ENCODE data around the gene CAND1.

The CAND1 gene

DNA sequence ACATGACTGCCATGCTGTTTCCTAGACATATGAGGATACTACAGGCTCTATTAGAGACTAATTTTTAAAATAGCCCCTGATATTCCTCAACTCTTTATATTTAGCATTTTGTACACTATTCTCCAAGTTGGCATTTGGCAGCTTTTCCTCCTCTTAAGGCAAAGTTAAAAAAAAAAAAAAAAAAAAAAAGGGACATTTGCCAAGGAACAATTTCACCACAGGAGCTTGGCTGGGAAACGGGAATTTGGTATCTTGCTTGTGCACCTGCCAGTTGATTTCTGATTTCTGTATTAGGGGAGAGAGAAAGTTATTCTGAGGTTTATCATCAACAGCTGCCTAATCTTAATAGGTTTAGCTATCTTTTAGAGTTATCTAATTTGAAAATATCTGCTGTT lies 87.2 kb downstream of the CAND1 start:
- Histone ChIP-seq H3K4me3 (ENCODE audit: low read depth, low read length) (no peak overlapping the region), H3K27me3 (ENCODE audit: insufficient read depth, low read length) (no peaks in the 10 kb centered on the region), H2AFZ (ENCODE audit: low read length, unreplicated experiment) (no peak overlapping the region), H3K36me3 (ENCODE audit: insufficient read depth, low read length) (no peaks in the 10 kb centered on the region), H3K27ac (ENCODE audit: low read depth, low read length) (no peak overlapping the region), H3K79me2 (ENCODE audit: control insufficient read depth, insufficient read depth, low read length, unreplicated experiment) (no peaks in the 10 kb centered on the region), H3K4me1 (ENCODE audit: control insufficient read depth, insufficient read depth, low read length, unreplicated experiment) (peaks cover 24% of the 10 kb centered on the region)

DNA sequence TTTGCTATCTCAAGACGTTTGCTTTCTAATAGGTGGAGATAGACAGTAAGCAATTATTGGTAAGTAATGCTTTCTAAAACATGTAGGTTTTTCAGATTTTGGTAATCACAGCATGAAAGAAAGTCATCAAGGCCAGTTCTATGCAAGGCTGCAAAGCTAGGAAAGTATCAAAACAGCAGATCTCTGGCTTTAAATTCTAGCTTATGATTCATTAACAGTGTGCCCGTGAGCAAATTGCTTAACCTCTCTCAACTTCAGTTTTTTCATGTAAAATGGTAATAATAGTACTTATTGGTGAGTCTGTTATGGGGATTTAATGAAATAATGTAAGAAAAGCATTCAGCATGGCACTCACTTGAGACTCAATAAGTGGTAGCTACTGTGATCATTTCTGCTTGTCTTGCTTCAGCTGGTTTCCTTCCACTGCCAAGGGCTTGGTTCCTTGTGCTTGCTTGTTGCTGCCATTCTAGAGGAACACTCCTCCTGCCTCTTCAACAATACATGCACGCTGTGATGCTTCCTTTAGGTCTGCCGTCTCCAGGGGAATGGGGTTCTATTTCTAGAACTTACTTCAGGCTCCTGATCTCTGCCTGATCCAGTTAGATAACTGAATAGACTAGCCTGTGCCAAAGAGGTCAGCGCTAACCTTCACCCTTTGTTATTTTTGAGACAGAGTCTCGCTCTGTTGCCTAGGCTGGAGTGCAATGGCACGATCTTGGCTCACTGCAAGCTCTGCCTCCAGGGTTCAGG lies 88.4 kb downstream of the CAND1 start:
- Histone ChIP-seq H3K27me3 (ENCODE audit: insufficient read depth, low read length) (no peaks in the 10 kb centered on the region), H3K4me1 (ENCODE audit: control insufficient read depth, insufficient read depth, low read length, unreplicated experiment) (peaks cover 24% of the 10 kb centered on the region), H3K27ac (ENCODE audit: low read depth, low read length) (no peak overlapping the region), H3K79me2 (ENCODE audit: control insufficient read depth, insufficient read depth, low read length, unreplicated experiment) (no peaks in the 10 kb centered on the region), H3K4me3 (ENCODE audit: low read depth, low read length) (no peak overlapping the region), H3K36me3 (ENCODE audit: insufficient read depth, low read length) (no peaks in the 10 kb centered on the region), H2AFZ (ENCODE audit: low read length, unreplicated experiment) (no peak overlapping the region)

DNA sequence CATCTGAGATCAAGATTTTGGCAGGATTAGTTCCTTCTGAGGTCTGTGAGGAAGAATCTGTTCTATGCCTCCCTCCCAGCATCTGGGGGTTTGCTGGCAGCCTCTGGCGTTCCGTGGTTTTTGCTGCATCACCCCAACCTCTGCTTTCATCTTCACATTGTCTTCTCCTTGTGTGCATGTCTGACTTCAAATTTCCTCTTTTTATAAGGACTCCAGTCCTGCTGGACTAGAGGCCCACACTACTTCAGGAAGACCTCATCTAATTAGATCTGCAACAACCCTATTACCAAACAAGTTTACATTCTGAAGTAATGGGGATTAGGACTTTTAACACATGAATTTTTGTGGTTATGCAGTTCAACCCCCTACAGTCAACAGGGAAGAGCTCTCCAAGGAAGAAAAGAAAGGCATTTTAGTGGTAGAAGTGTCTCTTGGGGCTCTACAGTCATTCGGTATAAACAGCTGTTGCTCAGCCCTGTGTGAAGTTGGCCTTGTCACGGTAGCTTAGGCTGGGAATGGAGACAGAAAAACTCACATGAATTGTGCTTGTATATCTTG lies 89.7 kb downstream of the CAND1 start:
- H3K4me1 ChIP-seq (ENCODE audit: control insufficient read depth, insufficient read depth, low read length, unreplicated experiment) = peaks cover 24% of the 10 kb centered on the region
- no peaks in the 10 kb centered on the region for H3K79me2 ChIP-seq (ENCODE audit: control insufficient read depth, insufficient read depth, low read length, unreplicated experiment)
- no peak overlapping the region for H2AFZ ChIP-seq (ENCODE audit: low read length, unreplicated experiment)
- H3K36me3 ChIP-seq (ENCODE audit: insufficient read depth, low read length) = no peaks in the 10 kb centered on the region
- H3K4me3 ChIP-seq (ENCODE audit: low read depth, low read length) = no peak overlapping the region
- no peaks in the 10 kb centered on the region for H3K27me3 ChIP-seq (ENCODE audit: insufficient read depth, low read length)
- no peak overlapping the region for H3K27ac ChIP-seq (ENCODE audit: low read depth, low read length)

DNA sequence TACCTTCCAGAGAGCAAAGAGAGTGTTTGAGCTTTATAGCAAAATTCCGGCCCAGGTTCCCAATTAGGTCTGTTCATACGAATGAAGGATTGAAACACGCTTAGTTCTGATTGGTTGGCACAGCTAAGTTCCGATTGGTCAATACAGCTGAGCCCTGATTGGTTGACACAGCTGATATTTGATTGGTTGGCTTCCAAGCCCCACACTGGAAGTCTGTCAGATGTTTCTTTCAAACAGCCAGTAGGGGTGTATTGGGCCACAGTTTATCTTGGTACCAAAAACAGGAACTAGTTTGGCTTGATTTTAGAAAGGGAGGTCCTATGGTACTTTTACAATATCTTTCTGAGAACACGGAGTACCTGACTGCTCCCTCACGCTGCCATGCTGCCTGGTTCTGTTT lies 93.4 kb downstream of the CAND1 start:
- no peaks in the 10 kb centered on the region for H3K27me3 ChIP-seq (ENCODE audit: insufficient read depth, low read length)
- no peak overlapping the region for H3K27ac ChIP-seq (ENCODE audit: low read depth, low read length)
- no peak overlapping the region for H3K4me3 ChIP-seq (ENCODE audit: low read depth, low read length)
- peaks cover 9% of the 10 kb centered on the region for H3K4me1 ChIP-seq (ENCODE audit: control insufficient read depth, insufficient read depth, low read length, unreplicated experiment)
- no peak overlapping the region for H2AFZ ChIP-seq (ENCODE audit: low read length, unreplicated experiment)
- H3K36me3 ChIP-seq (ENCODE audit: insufficient read depth, low read length) = no peaks in the 10 kb centered on the region
- no peaks in the 10 kb centered on the region for H3K79me2 ChIP-seq (ENCODE audit: control insufficient read depth, insufficient read depth, low read length, unreplicated experiment)

DNA sequence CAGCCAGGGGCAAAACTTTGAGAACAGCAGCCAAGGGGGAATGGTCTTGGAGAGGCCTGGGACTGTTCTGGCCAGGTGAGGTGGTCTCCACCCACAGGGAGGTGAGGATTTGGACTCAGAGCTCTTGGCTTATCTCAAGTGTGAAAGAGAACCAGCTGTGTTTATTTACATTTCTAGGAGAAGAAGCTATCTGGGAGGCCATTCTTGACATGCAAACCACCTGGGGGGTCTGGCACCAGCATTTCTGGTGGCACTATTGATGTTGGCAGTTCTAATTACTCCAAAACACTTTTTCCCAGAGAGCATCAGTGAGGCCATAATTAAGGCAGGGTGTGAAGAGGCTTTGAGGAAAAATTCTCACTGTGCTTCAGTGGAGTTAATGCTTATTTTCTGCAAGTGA lies 95.1 kb downstream of the CAND1 start:
- Histone ChIP-seq H3K27ac (ENCODE audit: low read depth, low read length) (no peak overlapping the region), H3K27me3 (ENCODE audit: insufficient read depth, low read length) (no peaks in the 10 kb centered on the region), H2AFZ (ENCODE audit: low read length, unreplicated experiment) (no peak overlapping the region), H3K4me3 (ENCODE audit: low read depth, low read length) (no peak overlapping the region), H3K36me3 (ENCODE audit: insufficient read depth, low read length) (no peaks in the 10 kb centered on the region), H3K4me1 (ENCODE audit: control insufficient read depth, insufficient read depth, low read length, unreplicated experiment) (peaks cover 4% of the 10 kb centered on the region), H3K79me2 (ENCODE audit: control insufficient read depth, insufficient read depth, low read length, unreplicated experiment) (no peaks in the 10 kb centered on the region)

DNA sequence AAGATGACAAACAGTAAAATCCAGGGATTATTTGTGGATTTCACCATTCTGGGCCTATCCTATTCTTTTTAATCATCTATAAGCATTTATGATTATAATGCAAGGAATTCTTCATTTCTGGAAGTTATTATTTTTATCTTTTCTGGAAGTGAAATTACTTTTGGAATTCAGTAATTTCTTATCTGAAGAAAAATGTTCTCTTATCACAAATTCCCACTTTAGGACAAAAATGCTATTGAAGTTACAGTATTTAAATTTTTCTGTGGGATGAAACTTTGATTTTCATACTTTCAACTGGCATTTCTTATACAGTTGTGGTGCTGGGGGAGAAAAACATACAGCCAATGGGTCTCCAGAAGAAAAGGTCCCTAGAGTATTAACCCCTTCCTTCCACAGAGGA lies 96.0 kb downstream of the CAND1 start:
- Histone ChIP-seq H3K4me3 (ENCODE audit: low read depth, low read length) (no peak overlapping the region), H3K27ac (ENCODE audit: low read depth, low read length) (no peak overlapping the region), H3K4me1 (ENCODE audit: control insufficient read depth, insufficient read depth, low read length, unreplicated experiment) (no peaks in the 10 kb centered on the region), H2AFZ (ENCODE audit: low read length, unreplicated experiment) (no peak overlapping the region), H3K27me3 (ENCODE audit: insufficient read depth, low read length) (no peaks in the 10 kb centered on the region), H3K36me3 (ENCODE audit: insufficient read depth, low read length) (no peaks in the 10 kb centered on the region), H3K79me2 (ENCODE audit: control insufficient read depth, insufficient read depth, low read length, unreplicated experiment) (no peaks in the 10 kb centered on the region)

DNA sequence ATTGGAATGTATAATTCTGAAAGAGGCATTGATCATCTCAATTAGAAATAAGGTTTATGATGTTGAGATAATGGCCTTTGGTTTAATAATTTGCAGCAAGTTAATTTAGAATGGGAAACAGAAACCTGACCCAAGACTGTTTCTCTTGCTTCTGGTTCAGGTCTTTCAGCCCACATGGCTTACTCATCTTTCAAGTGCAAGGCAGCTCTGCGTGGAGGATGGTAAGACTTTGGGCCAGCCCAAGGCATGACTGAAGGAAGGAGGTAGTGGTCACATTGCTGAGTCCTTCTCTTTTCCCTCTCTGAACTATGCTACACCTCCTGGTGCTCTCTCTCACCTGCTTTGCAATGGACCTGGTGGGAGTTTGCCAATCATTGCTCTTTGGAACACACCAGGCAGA lies 98.7 kb downstream of the CAND1 start:
- Histone ChIP-seq H3K4me1 (ENCODE audit: control insufficient read depth, insufficient read depth, low read length, unreplicated experiment) (no peaks in the 10 kb centered on the region), H2AFZ (ENCODE audit: low read length, unreplicated experiment) (no peak overlapping the region)

More for the DNA sequence above, 98.7 kb downstream of the CAND1 start:
- no peak overlapping the region for H3K4me3 ChIP-seq (ENCODE audit: low read depth, low read length)
- no peaks in the 10 kb centered on the region for H3K36me3 ChIP-seq (ENCODE audit: insufficient read depth, low read length)
- H3K79me2 ChIP-seq (ENCODE audit: control insufficient read depth, insufficient read depth, low read length, unreplicated experiment) = no peaks in the 10 kb centered on the region
- H3K27ac ChIP-seq (ENCODE audit: low read depth, low read length) = no peak overlapping the region
- no peaks in the 10 kb centered on the region for H3K27me3 ChIP-seq (ENCODE audit: insufficient read depth, low read length)
